Adrenal gland (tissue), 5 donors: ENCODE measurements around the gene POLR1G.

Experiments
- CTCF ChIP-seq, 6 experiments: fragments of 450-650 bp in 4 of 6; fragments of 200-600 bp in 2 of 6; sonication (generic) in 1 of 6; IDR thresholded peaks; 1 replicate in 5 of 6; 2 replicates in 1 of 6; pipeline versions ENCODE4 v1.5.1 to v1.8.0; 2016 to 2021; ENCODE audit warnings: antibody characterized with exemption in 6 of 6, mild to moderate bottlenecking in 2 of 6, moderate library complexity in 1 of 6
- POLR2A ChIP-seq, 2 donors: fragments of 450-650 bp; IDR thresholded peaks; one replicate each; pipeline ENCODE4 v1.6.1; 2017; ENCODE audit warnings: antibody characterized with exemption in 2 of 2, mild to moderate bottlenecking in 2 of 2, moderate library complexity in 1 of 2
- donor health status: DM: no; HTN: no; CAD: no.

GRCh38 chr19:45442778-45443461, 36.5 kb downstream of the POLR1G start:
- TF ChIP-seq CTCF (IDR thresholded peaks at IDR 0.05): no peak
- no peak for TF ChIP-seq POLR2A (IDR thresholded peaks at IDR 0.05)
